Thymus (tissue), 11 donors: ENCODE measurements around the gene LENG9. TPM values are rescaled to one million over a fixed set of nuclear protein-coding genes. Genes with fewer than 3 reads are reported as not detected.
A peak's percentile ranks its signal among the peaks of the same experiment; 100 is the strongest.

Experiments used
- DNase-seq, 9 donors: peaks; one replicate each; pipeline ENCODE4 v3.0.0-alpha.2; 2013; ENCODE audit warnings: low spot score in 9 of 9, low read depth in 6 of 9, missing footprints in 1 of 9
- H3K27ac ChIP-seq, 2 donors: one replicate each; pipeline ENCODE4 v1.5.1; 2013; ENCODE audit warnings: control low read depth in 1 of 2, low read depth in 1 of 2, low read length in 1 of 2, mild to moderate bottlenecking in 1 of 2, moderate library complexity in 1 of 2
- H3K27me3 ChIP-seq, 2 donors: one replicate each; pipeline ENCODE4 v1.5.1; 2013; ENCODE audit warnings: low read length in 1 of 2; ENCODE audit not compliant: control insufficient read depth in 2 of 2, insufficient read depth in 1 of 2
- H3K36me3 ChIP-seq, 2 donors: one replicate each; pipeline ENCODE4 v1.5.1; 2013; ENCODE audit warnings: low read length in 1 of 2, mild to moderate bottlenecking in 1 of 2, moderate library complexity in 1 of 2; ENCODE audit not compliant: control insufficient read depth in 2 of 2, insufficient read depth in 2 of 2
- H3K4me1 ChIP-seq, 2 donors: one replicate each; pipeline ENCODE4 v1.5.1; 2013; ENCODE audit warnings: low read length in 2 of 2; ENCODE audit not compliant: control insufficient read depth in 2 of 2, insufficient read depth in 2 of 2
- H3K4me3 ChIP-seq, 2 donors: one replicate each; pipeline ENCODE4 v1.5.1; 2013; ENCODE audit warnings: low read length in 2 of 2, control low read depth in 1 of 2, mild to moderate bottlenecking in 1 of 2
- H3K9me3 ChIP-seq, 2 donors: one replicate each; pipeline ENCODE4 v1.5.1; 2013; ENCODE audit warnings: low read length in 1 of 2, mild to moderate bottlenecking in 1 of 2; ENCODE audit not compliant: control insufficient read depth in 2 of 2, insufficient read depth in 1 of 2
- WGBS: extraction: QIAGEN DNeasy Blood & Tissue Kit; methylation state at CpG from one replicate; pipeline ENCODE4 v1.1.7; 2013; 5-methylcytosine and 5-hydroxymethylcytosine counted together
- polyA plus RNA-seq: library from polyadenylated mRNA; stranded (reverse); fragments of 200-250 nt; gene quantifications from one replicate; pipeline ENCODE4 v1.2.3, GENCODE V29; 2013
- total RNA-seq: library from RNA; stranded (reverse); fragments of 120-200 nt; gene quantifications from one replicate; pipeline ENCODE4 v1.2.4, GENCODE V29; 2013
- donor health status: healthy.

LENG9 gene
- total and polyA plus RNA-seq, 2 donors: 2.1 to 2.2 TPM

- Histone ChIP-seq H3K27ac (peak overlapping the region; percentile 42 to 80), H3K27me3 (peaks cover 17 to 54% of the 10 kb centered on the region in 2 donors), H3K4me1 (peaks cover 0 to 23% of the 10 kb centered on the region in 2 donors), H3K4me3 (peak overlapping the region; percentile 57 to 59), H3K9me3 (peaks cover 2 to 13% of the 10 kb centered on the region in 2 donors), H3K36me3 (peaks cover 25 to 32% of the 10 kb centered on the region in 2 donors)
- peak in 5 of 9 donors; percentile 46 to 77 (median 63) for DNase-seq
- under 1% methylated on average over 26 of the region's 26 CpGs for WGBS
These were observed 559 bp upstream of the LENG9 start for GRCh38 chr19:54464044-54464629.

GRCh38 chr19:54462655-54463530 lies 685 bp downstream of the LENG9 start:
- H3K27me3 ChIP-seq: peaks cover 16 to 44% of the 10 kb centered on the region in 2 donors
- peaks cover 38 to 45% of the 10 kb centered on the region in 2 donors for H3K36me3 ChIP-seq
- H3K9me3 ChIP-seq: peaks cover 2 to 13% of the 10 kb centered on the region in 2 donors
- WGBS: 15% methylated on average over 91 of the region's 91 CpGs
- DNase-seq: peak in 4 of 9 donors; percentile 17 to 49 (median 44)
- peak overlapping the region; percentile 80 to 86 for H3K27ac ChIP-seq
- H3K4me1 ChIP-seq: peaks cover 0 to 23% of the 10 kb centered on the region in 2 donors
- peak overlapping the region; percentile 57 to 59 for H3K4me3 ChIP-seq

GRCh38 chr19:54462047-54462654 lies 1.4 kb downstream of the LENG9 start:
- Histone ChIP-seq H3K4me3 (no peak overlapping the region), H3K9me3 (peaks cover 2 to 13% of the 10 kb centered on the region in 2 donors), H3K27ac (peak overlapping the region in 1 of 2 donors; percentile 33), H3K27me3 (peaks cover 14 to 38% of the 10 kb centered on the region in 2 donors), H3K4me1 (peaks cover 0 to 23% of the 10 kb centered on the region in 2 donors), H3K36me3 (peaks cover 45 to 51% of the 10 kb centered on the region in 2 donors)
- no peak for DNase-seq
- 95% methylated on average over 15 of the region's 15 CpGs for WGBS

GRCh38 chr19:54461613-54462012 lies 2.0 kb downstream of the LENG9 start:
- Histone ChIP-seq H3K4me1 (peaks cover 0 to 23% of the 10 kb centered on the region in 2 donors), H3K4me3 (no peak overlapping the region), H3K36me3 (peaks cover 50 to 57% of the 10 kb centered on the region in 2 donors), H3K27ac (no peak overlapping the region), H3K9me3 (peaks cover 2 to 13% of the 10 kb centered on the region in 2 donors), H3K27me3 (peaks cover 14 to 34% of the 10 kb centered on the region in 2 donors)
- 95% methylated on average over 3 of the region's 3 CpGs for WGBS
- no peak for DNase-seq

GRCh38 chr19:54461210-54461609 lies 2.4 kb downstream of the LENG9 start:
- Histone ChIP-seq H3K4me1 (peaks cover 0 to 23% of the 10 kb centered on the region in 2 donors), H3K27me3 (peaks cover 12 to 32% of the 10 kb centered on the region in 2 donors), H3K9me3 (peaks cover 2 to 13% of the 10 kb centered on the region in 2 donors), H3K36me3 (peaks cover 54 to 61% of the 10 kb centered on the region in 2 donors), H3K27ac (no peak overlapping the region), H3K4me3 (no peak overlapping the region)
- 96% methylated on average over 27 of the region's 27 CpGs for WGBS
- no peak for DNase-seq

GRCh38 chr19:54460230-54461005 lies 3.2 kb downstream of the LENG9 start:
- no peak overlapping the region for H3K4me3 ChIP-seq
- peaks cover 11 to 24% of the 10 kb centered on the region in 2 donors for H3K27me3 ChIP-seq
- DNase-seq: no peak
- peaks cover 0 to 23% of the 10 kb centered on the region in 2 donors for H3K4me1 ChIP-seq
- peaks cover 62 to 69% of the 10 kb centered on the region in 2 donors for H3K36me3 ChIP-seq
- WGBS: 92% methylated on average over 39 of the region's 39 CpGs
- no peak overlapping the region for H3K27ac ChIP-seq
- peaks cover under 1 to 11% of the 10 kb centered on the region in 2 donors for H3K9me3 ChIP-seq

GRCh38 chr19:54459282-54460229 lies 4.0 kb downstream of the LENG9 start:
- H3K9me3 ChIP-seq: peaks cover 0 to 7% of the 10 kb centered on the region in 2 donors
- WGBS: 93% methylated on average over 16 of the region's 16 CpGs
- H3K36me3 ChIP-seq: peaks cover 70 to 77% of the 10 kb centered on the region in 2 donors
- DNase-seq: no peak
- H3K27ac ChIP-seq: no peak overlapping the region
- H3K27me3 ChIP-seq: peaks cover 2 to 15% of the 10 kb centered on the region in 2 donors
- peaks cover 0 to 20% of the 10 kb centered on the region in 2 donors for H3K4me1 ChIP-seq
- no peak overlapping the region for H3K4me3 ChIP-seq
